GM18526 (cell line): ENCODE measurements around the gene NHERF2.

Experiments used
- POLR2A ChIP-seq: IDR thresholded peaks from 3 replicates; pipeline ENCODE4 v1.6.1; 2011; ENCODE audit not compliant: insufficient read length; ENCODE audit errors: extremely low read depth

Gene NHERF2

GRCh38 chr16:2083876-2084780 is 57.4 kb downstream of the NHERF2 start:
- TF ChIP-seq POLR2A: no peak

- TF ChIP-seq POLR2A: no peak
Observed at GRCh38 chr16:2084895-2085625, 58.4 kb downstream of the NHERF2 start.

- TF ChIP-seq POLR2A: no peak
Observed at GRCh38 chr16:2085669-2086068, 59.0 kb downstream of the NHERF2 start.

- TF ChIP-seq POLR2A: no peak
Observed at GRCh38 chr16:2086106-2086742, 59.5 kb downstream of the NHERF2 start.

DNA sequence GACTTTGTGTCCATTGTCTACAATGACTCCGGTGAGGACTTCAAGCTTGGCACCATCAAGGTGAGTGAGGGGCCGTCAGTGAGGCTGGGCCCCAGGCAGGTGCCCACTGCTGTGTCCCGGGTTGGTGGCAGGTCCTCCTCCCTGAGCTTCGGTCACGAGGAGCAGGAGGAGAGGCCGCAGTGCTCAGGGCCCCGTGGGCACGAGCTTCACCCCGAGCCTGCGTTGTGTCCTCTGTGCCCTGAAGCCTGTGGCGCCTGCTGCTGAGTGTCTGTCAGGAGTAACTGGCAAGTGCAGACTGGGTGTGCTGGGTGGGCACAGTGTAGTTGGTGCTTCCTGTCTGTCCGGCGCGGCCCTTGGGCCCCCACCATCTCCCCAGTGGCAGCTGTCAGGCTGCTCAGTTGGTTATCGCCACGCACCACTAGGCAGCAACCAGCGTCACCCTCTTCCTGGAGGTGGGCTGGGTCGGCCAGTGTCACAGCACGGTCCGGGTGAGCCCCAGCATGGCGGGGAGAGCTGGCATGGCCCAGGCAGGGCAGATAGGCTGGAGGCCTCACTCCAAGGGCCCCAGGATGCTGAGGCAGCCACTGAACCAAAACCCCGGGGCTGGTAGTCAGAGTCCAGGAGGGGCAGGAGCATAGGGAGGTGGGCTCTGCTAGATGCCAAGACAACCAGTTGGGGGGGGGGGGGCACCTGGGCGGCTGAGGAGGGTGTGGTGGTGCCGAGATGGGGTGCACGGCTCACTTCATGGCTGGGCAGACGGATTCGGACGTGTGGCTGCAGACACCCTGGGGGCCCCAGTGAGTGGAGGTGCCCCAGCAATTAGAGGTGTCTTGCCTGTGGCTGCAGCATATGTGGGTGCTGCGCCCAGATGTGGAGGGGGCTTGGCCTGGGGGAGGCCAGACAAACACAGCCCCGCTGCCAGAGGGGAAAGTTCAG is 60.4 kb downstream of the NHERF2 start:
- no peak for TF ChIP-seq POLR2A

- no peak for TF ChIP-seq POLR2A
Observed at GRCh38 chr16:2087748-2088631, 61.3 kb downstream of the NHERF2 start.
